ENCODE data around the gene TARS3.
A peak's percentile ranks its signal among the peaks of the same experiment; 100 is the strongest.

TARS3 gene

GRCh38 chr15:101696829-101697228 is 27.4 kb downstream of the TARS3 start:
- Histone ChIP-seq H2AFZ (ENCODE audit: low read length) (no peak overlapping the region), H3K18ac (ENCODE audit: low read length) (no peak overlapping the region), H3K79me1 (ENCODE audit: low read depth, low read length) (no peaks in the 10 kb centered on the region), H3K36me3 (replicated peaks in 1 of 2; ENCODE audit: control insufficient read depth in 2 of 2, insufficient read depth in 2 of 2, low read length in 2 of 2) (peaks cover 8 to 76% of the 10 kb centered on the region in 2 donors), H2BK5ac (ENCODE audit: low read length) (no peak overlapping the region), H3K27me3 (ENCODE audit: control insufficient read depth in 3 of 3, insufficient read depth in 3 of 3, low read depth in 1 of 3, low read length in 3 of 3) (no peaks in the 10 kb centered on the region), H2AK5ac (ENCODE audit: low read depth, low read length) (no peak overlapping the region), H3K4ac (ENCODE audit: low read length) (no peak overlapping the region), H3K27ac (replicated peaks; ENCODE audit: low read length) (no peak overlapping the region), H3K9me3 (replicated peaks in 1 of 2; ENCODE audit: control insufficient read depth in 2 of 2, insufficient read depth in 1 of 2, low read depth in 1 of 2, low read length in 2 of 2) (peaks cover 0 to 2% of the 10 kb centered on the region in 2 donors), H2BK15ac (ENCODE audit: low read length) (no peak overlapping the region), H3K23ac (ENCODE audit: low read depth, low read length, poor library complexity) (no peak overlapping the region), H3K14ac (ENCODE audit: low read length) (no peak overlapping the region), H3K4me2 (ENCODE audit: insufficient read depth, low read length, poor library complexity, severe bottlenecking) (no peak overlapping the region), H3K9ac (ENCODE audit: low read depth, low read length, poor library complexity) (no peak overlapping the region), H2BK120ac (ENCODE audit: low read depth, low read length) (no peak overlapping the region), H4K91ac (ENCODE audit: low read depth, low read length, poor library complexity) (no peak overlapping the region), H3K4me3 (ENCODE audit: low read length in 2 of 2) (no peak overlapping the region), H2BK12ac (ENCODE audit: low read length) (no peak overlapping the region), H3K4me1 (ENCODE audit: control insufficient read depth in 2 of 2, insufficient read depth in 1 of 2, low read depth in 1 of 2, low read length in 2 of 2) (no peaks in the 10 kb centered on the region), H4K8ac (ENCODE audit: low read depth, low read length) (no peak overlapping the region)
- WGBS, 2 donors (ENCODE audit: extremely low coverage in 2 of 2, insufficient read length in 2 of 2, insufficient replicate concordance in 1 of 2) = no CpG with 5 or more reads among the region's 1 CpG
- DNase-seq (ENCODE audit: low spot score) = no peak

- no peak overlapping the region for H3K4ac ChIP-seq (ENCODE audit: low read length)
- H2AFZ ChIP-seq (ENCODE audit: low read length) = no peak overlapping the region
- no peak overlapping the region for H2BK12ac ChIP-seq (ENCODE audit: low read length)
- no peak overlapping the region for H2AK5ac ChIP-seq (ENCODE audit: low read depth, low read length)
- H3K9me3 ChIP-seq (replicated peaks in 1 of 2; ENCODE audit: control insufficient read depth in 2 of 2, insufficient read depth in 1 of 2, low read depth in 1 of 2, low read length in 2 of 2) = peaks cover 0 to 2% of the 10 kb centered on the region in 2 donors
- H3K9ac ChIP-seq (ENCODE audit: low read depth, low read length, poor library complexity) = no peak overlapping the region
- H3K79me1 ChIP-seq (ENCODE audit: low read depth, low read length) = no peaks in the 10 kb centered on the region
- H3K36me3 ChIP-seq (replicated peaks in 1 of 2; ENCODE audit: control insufficient read depth in 2 of 2, insufficient read depth in 2 of 2, low read length in 2 of 2) = peaks cover 3 to 55% of the 10 kb centered on the region in 2 donors
- no peak overlapping the region for H3K4me2 ChIP-seq (ENCODE audit: insufficient read depth, low read length, poor library complexity, severe bottlenecking)
- WGBS, 2 donors (ENCODE audit: extremely low coverage in 2 of 2, insufficient read length in 2 of 2, insufficient replicate concordance in 1 of 2) = no CpG with 5 or more reads among the region's 2 CpGs
- H2BK15ac ChIP-seq (ENCODE audit: low read length) = no peak overlapping the region
- no peaks in the 10 kb centered on the region for H3K27me3 ChIP-seq (ENCODE audit: control insufficient read depth in 3 of 3, insufficient read depth in 3 of 3, low read depth in 1 of 3, low read length in 3 of 3)
- peak overlapping the region; percentile 86 for H3K23ac ChIP-seq (ENCODE audit: low read depth, low read length, poor library complexity)
- no peak overlapping the region for H4K91ac ChIP-seq (ENCODE audit: low read depth, low read length, poor library complexity)
- no peak overlapping the region for H2BK5ac ChIP-seq (ENCODE audit: low read length)
- H3K4me1 ChIP-seq (ENCODE audit: control insufficient read depth in 2 of 2, insufficient read depth in 1 of 2, low read depth in 1 of 2, low read length in 2 of 2) = no peaks in the 10 kb centered on the region
- H3K14ac ChIP-seq (ENCODE audit: low read length) = no peak overlapping the region
- DNase-seq (ENCODE audit: low spot score) = no peak
- H3K18ac ChIP-seq (ENCODE audit: low read length) = no peak overlapping the region
- H3K4me3 ChIP-seq (ENCODE audit: low read length in 2 of 2) = no peak overlapping the region
- no peak overlapping the region for H3K27ac ChIP-seq (replicated peaks; ENCODE audit: low read length)
- H2BK120ac ChIP-seq (ENCODE audit: low read depth, low read length) = no peak overlapping the region
- no peak overlapping the region for H4K8ac ChIP-seq (ENCODE audit: low read depth, low read length)
These were observed 30.0 kb downstream of the TARS3 start for GRCh38 chr15:101694261-101694660.

- Histone ChIP-seq H3K9me3 (replicated peaks in 1 of 2; ENCODE audit: control insufficient read depth in 2 of 2, insufficient read depth in 1 of 2, low read depth in 1 of 2, low read length in 2 of 2) (peaks cover 0 to 2% of the 10 kb centered on the region in 2 donors), H3K4me1 (ENCODE audit: control insufficient read depth in 2 of 2, insufficient read depth in 1 of 2, low read depth in 1 of 2, low read length in 2 of 2) (no peaks in the 10 kb centered on the region), H3K23ac (ENCODE audit: low read depth, low read length, poor library complexity) (no peak overlapping the region), H3K4ac (ENCODE audit: low read length) (no peak overlapping the region), H4K91ac (ENCODE audit: low read depth, low read length, poor library complexity) (no peak overlapping the region), H2BK120ac (ENCODE audit: low read depth, low read length) (no peak overlapping the region), H3K79me1 (ENCODE audit: low read depth, low read length) (no peaks in the 10 kb centered on the region), H2BK12ac (ENCODE audit: low read length) (no peak overlapping the region), H3K27me3 (ENCODE audit: control insufficient read depth in 3 of 3, insufficient read depth in 3 of 3, low read depth in 1 of 3, low read length in 3 of 3) (no peaks in the 10 kb centered on the region), H3K4me2 (ENCODE audit: insufficient read depth, low read length, poor library complexity, severe bottlenecking) (no peak overlapping the region), H2BK15ac (ENCODE audit: low read length) (no peak overlapping the region), H3K4me3 (ENCODE audit: low read length in 2 of 2) (no peak overlapping the region), H3K18ac (ENCODE audit: low read length) (no peak overlapping the region), H2AFZ (ENCODE audit: low read length) (no peak overlapping the region), H3K9ac (ENCODE audit: low read depth, low read length, poor library complexity) (no peak overlapping the region), H4K8ac (ENCODE audit: low read depth, low read length) (no peak overlapping the region), H2BK5ac (ENCODE audit: low read length) (no peak overlapping the region), H3K14ac (ENCODE audit: low read length) (no peak overlapping the region), H3K27ac (replicated peaks; ENCODE audit: low read length) (no peak overlapping the region), H2AK5ac (ENCODE audit: low read depth, low read length) (no peak overlapping the region), H3K36me3 (replicated peaks in 1 of 2; ENCODE audit: control insufficient read depth in 2 of 2, insufficient read depth in 2 of 2, low read length in 2 of 2) (peaks cover 3 to 44% of the 10 kb centered on the region in 2 donors)
- DNase-seq (ENCODE audit: low spot score) = no peak
- WGBS, 2 donors (ENCODE audit: extremely low coverage in 2 of 2, insufficient read length in 2 of 2, insufficient replicate concordance in 1 of 2) = no CpG with 5 or more reads among the region's 4 CpGs
These were observed 31.3 kb downstream of the TARS3 start for GRCh38 chr15:101692801-101693598.

- Histone ChIP-seq H3K9ac (ENCODE audit: low read depth, low read length, poor library complexity) (no peak overlapping the region), H3K4me3 (ENCODE audit: low read length in 2 of 2) (no peak overlapping the region), H3K14ac (ENCODE audit: low read length) (no peak overlapping the region), H3K9me3 (replicated peaks in 1 of 2; ENCODE audit: control insufficient read depth in 2 of 2, insufficient read depth in 1 of 2, low read depth in 1 of 2, low read length in 2 of 2) (peaks cover 0 to 2% of the 10 kb centered on the region in 2 donors), H4K8ac (ENCODE audit: low read depth, low read length) (no peak overlapping the region), H3K23ac (ENCODE audit: low read depth, low read length, poor library complexity) (no peak overlapping the region), H3K79me1 (ENCODE audit: low read depth, low read length) (no peaks in the 10 kb centered on the region), H2AFZ (ENCODE audit: low read length) (no peak overlapping the region), H2BK15ac (ENCODE audit: low read length) (no peak overlapping the region), H2AK5ac (ENCODE audit: low read depth, low read length) (no peak overlapping the region), H3K18ac (ENCODE audit: low read length) (no peak overlapping the region), H2BK120ac (ENCODE audit: low read depth, low read length) (no peak overlapping the region), H3K4ac (ENCODE audit: low read length) (no peak overlapping the region), H3K4me1 (ENCODE audit: control insufficient read depth in 2 of 2, insufficient read depth in 1 of 2, low read depth in 1 of 2, low read length in 2 of 2) (no peaks in the 10 kb centered on the region), H2BK5ac (ENCODE audit: low read length) (no peak overlapping the region), H4K91ac (ENCODE audit: low read depth, low read length, poor library complexity) (no peak overlapping the region), H3K27ac (replicated peaks; ENCODE audit: low read length) (no peak overlapping the region), H2BK12ac (ENCODE audit: low read length) (no peak overlapping the region), H3K36me3 (replicated peaks in 1 of 2; ENCODE audit: control insufficient read depth in 2 of 2, insufficient read depth in 2 of 2, low read length in 2 of 2) (peaks cover 3 to 24% of the 10 kb centered on the region in 2 donors), H3K4me2 (ENCODE audit: insufficient read depth, low read length, poor library complexity, severe bottlenecking) (no peak overlapping the region), H3K27me3 (ENCODE audit: control insufficient read depth in 3 of 3, insufficient read depth in 3 of 3, low read depth in 1 of 3, low read length in 3 of 3) (no peaks in the 10 kb centered on the region)
- WGBS, 2 donors (ENCODE audit: extremely low coverage in 2 of 2, insufficient read length in 2 of 2, insufficient replicate concordance in 1 of 2) = no CpG with 5 or more reads among the region's 6 CpGs
- DNase-seq (ENCODE audit: low spot score) = no peak
These were observed 34.4 kb downstream of the TARS3 start for GRCh38 chr15:101689901-101690300.
